HepG2 (cell line): ENCODE measurements around the gene UTF1. TPM values are rescaled to one million over a fixed set of nuclear protein-coding genes. Genes with fewer than 3 reads are reported as not detected.
A peak's percentile ranks its signal among the peaks of the same experiment; 100 is the strongest.

Experiments
- FOXP1 ChIP-seq, 2 experiments: fragments of 450-650 bp in 1 of 2; IDR thresholded peaks; 2 replicates each; pipeline ENCODE4 v1.6.1; 2017 to 2018; ENCODE audit warnings: antibody characterized with exemption in 1 of 2
- GPN1 ChIP-seq: sonication (generic); formaldehyde crosslinking; IDR thresholded peaks from 2 replicates; pipeline ENCODE4 v1.5.1; 2020; ENCODE audit warnings: missing genetic modification reagents, borderline replicate concordance
- KMT2A ChIP-seq: sonication (generic); formaldehyde crosslinking; IDR thresholded peaks from 2 replicates; pipeline ENCODE4 v1.4.0; 2020; ENCODE audit warnings: missing genetic modification reagents
- NAIF1 ChIP-seq: sonication (generic); formaldehyde crosslinking; IDR thresholded peaks from 2 replicates; pipeline ENCODE4 v1.5.0; 2020; ENCODE audit warnings: mild to moderate bottlenecking, missing genetic modification reagents, borderline replicate concordance
- RBFOX2 ChIP-seq: fragments of 200-400 bp; formaldehyde crosslinking; IDR thresholded peaks from 2 replicates; pipeline ENCODE4 v1.6.1; 2017; ENCODE audit warnings: low read depth, mild to moderate bottlenecking, low read length
- RELA ChIP-seq: sonication (generic); formaldehyde crosslinking; IDR thresholded peaks from 2 replicates; pipeline ENCODE4 v1.4.0; 2020; ENCODE audit warnings: missing genetic modification reagents
- RFXANK ChIP-seq: IDR thresholded peaks from 2 replicates; pipeline ENCODE4 v1.6.1; 2016
- SRY ChIP-seq: sonication (generic); formaldehyde crosslinking; IDR thresholded peaks from 2 replicates; pipeline ENCODE4 v1.8.0; 2022; ENCODE audit warnings: mild to moderate bottlenecking, missing genetic modification reagents
- ZFY ChIP-seq: sonication (generic); formaldehyde crosslinking; IDR thresholded peaks from 2 replicates; pipeline ENCODE4 v1.4.0; 2020; ENCODE audit warnings: missing genetic modification reagents
- ZNF207 ChIP-seq: fragments of 450-650 bp; IDR thresholded peaks from 2 replicates; pipeline ENCODE4 v1.6.1; 2016; ENCODE audit warnings: antibody characterized with exemption, borderline replicate concordance
- ZSCAN25 ChIP-seq: sonication (generic); formaldehyde crosslinking; IDR thresholded peaks from 2 replicates; pipeline ENCODE4 v1.8.0; 2022; ENCODE audit warnings: mild to moderate bottlenecking, missing genetic modification reagents
- polyA plus RNA-seq, 8 experiments: library from polyadenylated mRNA; depleted of rRNA in 3 of 8; stranded (reverse) in 7 of 8; unstranded in 1 of 8; fragments of >200 nt; fragmentation: Illumina TruSeq in 4 of 8; extraction: Trizol in 4 of 8; gene quantifications; 2 replicates each; pipeline versions ENCODE4 v1.2.1 to v1.2.3, GENCODE V29; 2011 to 2016; ENCODE audit warnings: low read depth in 4 of 8, missing spikeins in 1 of 8, mixed read lengths in 1 of 8; ENCODE audit not compliant: insufficient read depth in 1 of 8
- total RNA-seq, 5 experiments: library from RNA; depleted of rRNA; stranded (reverse); fragments of >200 nt; fragmentation: Illumina TruSeq; extraction: Trizol; gene quantifications; 2 replicates each; pipeline ENCODE4 v1.2.3, GENCODE V29; 2016; ENCODE audit warnings: low read depth in 1 of 5
- TF ChIP-seq, protein P1 (sequence below): sonication (generic); formaldehyde crosslinking; IDR thresholded peaks from 2 replicates; pipeline ENCODE4 v1.4.0; 2020; ENCODE audit warnings: missing genetic modification reagents
- TF ChIP-seq, protein P2 (sequence below): sonication (generic); formaldehyde crosslinking; IDR thresholded peaks from 2 replicates; pipeline ENCODE4 v1.5.0; 2020; ENCODE audit warnings: missing genetic modification reagents
- TF ChIP-seq, protein P3 (sequence below): sonication (generic); formaldehyde crosslinking; IDR thresholded peaks from 2 replicates; pipeline ENCODE4 v1.4.0; 2020; ENCODE audit warnings: missing genetic modification reagents
- TF ChIP-seq, protein P4 (sequence below): sonication (generic); formaldehyde crosslinking; IDR thresholded peaks from 2 replicates; pipeline ENCODE4 v1.4.0; 2020; ENCODE audit warnings: low read depth, mild to moderate bottlenecking, missing genetic modification reagents
- TF ChIP-seq, protein P5 (sequence below): sonication (generic); formaldehyde crosslinking; IDR thresholded peaks from 2 replicates; pipeline ENCODE4 v1.5.1; 2020; ENCODE audit warnings: mild to moderate bottlenecking, missing genetic modification reagents, moderate library complexity
- TF ChIP-seq, protein P6 (sequence below): sonication (generic); formaldehyde crosslinking; IDR thresholded peaks from 2 replicates; pipeline ENCODE4 v1.4.0; 2020; ENCODE audit warnings: missing genetic modification reagents, mild to moderate bottlenecking, borderline replicate concordance

Gene UTF1
- total and polyA plus RNA-seq, 2 of the 13 experiments (the other 11 are each of a cell fraction or from before 2014, with no cell fraction given) = not detected

DNA sequence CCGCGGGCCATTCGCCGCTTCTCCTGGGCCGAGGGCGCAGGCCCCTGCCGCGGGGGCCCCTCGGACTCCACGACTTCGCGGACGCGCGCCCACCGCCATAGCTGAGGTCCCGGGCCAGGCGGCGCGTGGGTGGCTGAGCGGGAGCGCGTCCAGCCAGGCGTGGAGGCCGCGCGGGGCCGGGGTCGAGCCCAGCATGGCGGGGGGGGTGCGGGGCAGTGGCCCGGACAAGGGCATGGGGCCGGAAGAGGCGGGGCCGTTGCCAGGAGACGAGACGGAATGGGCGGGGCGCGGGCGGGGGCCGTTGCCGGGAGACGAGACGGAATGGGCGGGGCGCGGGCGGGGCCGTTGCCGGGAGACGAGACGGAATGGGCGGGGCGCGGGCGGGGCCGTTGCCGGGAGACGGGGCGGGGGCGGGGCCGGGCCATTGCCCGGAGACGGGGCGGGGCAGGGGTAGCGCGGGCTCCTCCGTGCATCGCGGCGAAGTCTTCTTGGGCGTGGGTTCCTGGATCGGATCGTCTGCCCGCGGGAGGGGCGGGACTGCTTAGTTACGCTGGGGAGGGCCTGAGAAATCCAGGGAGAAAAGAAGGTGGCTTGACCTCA, 31.8 kb downstream of the UTF1 start (continued):
- TF ChIP-seq, protein P1, sequence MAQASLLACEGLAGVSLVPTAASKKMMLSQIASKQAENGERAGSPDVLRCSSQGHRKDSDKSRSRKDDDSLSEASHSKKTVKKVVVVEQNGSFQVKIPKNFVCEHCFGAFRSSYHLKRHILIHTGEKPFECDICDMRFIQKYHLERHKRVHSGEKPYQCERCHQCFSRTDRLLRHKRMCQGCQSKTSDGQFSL (CRISPR knock-in tag) = peak; percentile 66; the same call in 1 of the 2 replicates
- no peak for TF ChIP-seq GPN1 (CRISPR knock-in tag)
- TF ChIP-seq SRY (CRISPR knock-in tag) = no peak
- TF ChIP-seq, protein P2, sequence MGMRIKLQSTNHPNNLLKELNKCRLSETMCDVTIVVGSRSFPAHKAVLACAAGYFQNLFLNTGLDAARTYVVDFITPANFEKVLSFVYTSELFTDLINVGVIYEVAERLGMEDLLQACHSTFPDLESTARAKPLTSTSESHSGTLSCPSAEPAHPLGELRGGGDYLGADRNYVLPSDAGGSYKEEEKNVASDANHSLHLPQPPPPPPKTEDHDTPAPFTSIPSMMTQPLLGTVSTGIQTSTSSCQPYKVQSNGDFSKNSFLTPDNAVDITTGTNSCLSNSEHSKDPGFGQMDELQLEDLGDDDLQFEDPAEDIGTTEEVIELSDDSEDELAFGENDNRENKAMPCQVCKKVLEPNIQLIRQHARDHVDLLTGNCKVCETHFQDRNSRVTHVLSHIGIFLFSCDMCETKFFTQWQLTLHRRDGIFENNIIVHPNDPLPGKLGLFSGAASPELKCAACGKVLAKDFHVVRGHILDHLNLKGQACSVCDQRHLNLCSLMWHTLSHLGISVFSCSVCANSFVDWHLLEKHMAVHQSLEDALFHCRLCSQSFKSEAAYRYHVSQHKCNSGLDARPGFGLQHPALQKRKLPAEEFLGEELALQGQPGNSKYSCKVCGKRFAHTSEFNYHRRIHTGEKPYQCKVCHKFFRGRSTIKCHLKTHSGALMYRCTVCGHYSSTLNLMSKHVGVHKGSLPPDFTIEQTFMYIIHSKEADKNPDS (CRISPR knock-in tag) = no peak
- TF ChIP-seq, protein P3, sequence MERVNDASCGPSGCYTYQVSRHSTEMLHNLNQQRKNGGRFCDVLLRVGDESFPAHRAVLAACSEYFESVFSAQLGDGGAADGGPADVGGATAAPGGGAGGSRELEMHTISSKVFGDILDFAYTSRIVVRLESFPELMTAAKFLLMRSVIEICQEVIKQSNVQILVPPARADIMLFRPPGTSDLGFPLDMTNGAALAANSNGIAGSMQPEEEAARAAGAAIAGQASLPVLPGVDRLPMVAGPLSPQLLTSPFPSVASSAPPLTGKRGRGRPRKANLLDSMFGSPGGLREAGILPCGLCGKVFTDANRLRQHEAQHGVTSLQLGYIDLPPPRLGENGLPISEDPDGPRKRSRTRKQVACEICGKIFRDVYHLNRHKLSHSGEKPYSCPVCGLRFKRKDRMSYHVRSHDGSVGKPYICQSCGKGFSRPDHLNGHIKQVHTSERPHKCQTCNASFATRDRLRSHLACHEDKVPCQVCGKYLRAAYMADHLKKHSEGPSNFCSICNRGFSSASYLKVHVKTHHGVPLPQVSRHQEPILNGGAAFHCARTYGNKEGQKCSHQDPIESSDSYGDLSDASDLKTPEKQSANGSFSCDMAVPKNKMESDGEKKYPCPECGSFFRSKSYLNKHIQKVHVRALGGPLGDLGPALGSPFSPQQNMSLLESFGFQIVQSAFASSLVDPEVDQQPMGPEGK = 0 out of 2 replicates have a peak, but pooled peaks have one; percentile 0
- peak; percentile 86 for TF ChIP-seq RBFOX2
- no peak for TF ChIP-seq KMT2A (CRISPR knock-in tag)
- peak; percentile 64; the same call in 1 of the 2 replicates for TF ChIP-seq ZFY (CRISPR knock-in tag)
- TF ChIP-seq RFXANK (CRISPR knock-in tag) = no peak
- TF ChIP-seq, protein P4, sequence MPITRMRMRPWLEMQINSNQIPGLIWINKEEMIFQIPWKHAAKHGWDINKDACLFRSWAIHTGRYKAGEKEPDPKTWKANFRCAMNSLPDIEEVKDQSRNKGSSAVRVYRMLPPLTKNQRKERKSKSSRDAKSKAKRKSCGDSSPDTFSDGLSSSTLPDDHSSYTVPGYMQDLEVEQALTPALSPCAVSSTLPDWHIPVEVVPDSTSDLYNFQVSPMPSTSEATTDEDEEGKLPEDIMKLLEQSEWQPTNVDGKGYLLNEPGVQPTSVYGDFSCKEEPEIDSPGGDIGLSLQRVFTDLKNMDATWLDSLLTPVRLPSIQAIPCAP (CRISPR knock-in tag) = no peak
- no peak for TF ChIP-seq RELA
- TF ChIP-seq, protein P5, sequence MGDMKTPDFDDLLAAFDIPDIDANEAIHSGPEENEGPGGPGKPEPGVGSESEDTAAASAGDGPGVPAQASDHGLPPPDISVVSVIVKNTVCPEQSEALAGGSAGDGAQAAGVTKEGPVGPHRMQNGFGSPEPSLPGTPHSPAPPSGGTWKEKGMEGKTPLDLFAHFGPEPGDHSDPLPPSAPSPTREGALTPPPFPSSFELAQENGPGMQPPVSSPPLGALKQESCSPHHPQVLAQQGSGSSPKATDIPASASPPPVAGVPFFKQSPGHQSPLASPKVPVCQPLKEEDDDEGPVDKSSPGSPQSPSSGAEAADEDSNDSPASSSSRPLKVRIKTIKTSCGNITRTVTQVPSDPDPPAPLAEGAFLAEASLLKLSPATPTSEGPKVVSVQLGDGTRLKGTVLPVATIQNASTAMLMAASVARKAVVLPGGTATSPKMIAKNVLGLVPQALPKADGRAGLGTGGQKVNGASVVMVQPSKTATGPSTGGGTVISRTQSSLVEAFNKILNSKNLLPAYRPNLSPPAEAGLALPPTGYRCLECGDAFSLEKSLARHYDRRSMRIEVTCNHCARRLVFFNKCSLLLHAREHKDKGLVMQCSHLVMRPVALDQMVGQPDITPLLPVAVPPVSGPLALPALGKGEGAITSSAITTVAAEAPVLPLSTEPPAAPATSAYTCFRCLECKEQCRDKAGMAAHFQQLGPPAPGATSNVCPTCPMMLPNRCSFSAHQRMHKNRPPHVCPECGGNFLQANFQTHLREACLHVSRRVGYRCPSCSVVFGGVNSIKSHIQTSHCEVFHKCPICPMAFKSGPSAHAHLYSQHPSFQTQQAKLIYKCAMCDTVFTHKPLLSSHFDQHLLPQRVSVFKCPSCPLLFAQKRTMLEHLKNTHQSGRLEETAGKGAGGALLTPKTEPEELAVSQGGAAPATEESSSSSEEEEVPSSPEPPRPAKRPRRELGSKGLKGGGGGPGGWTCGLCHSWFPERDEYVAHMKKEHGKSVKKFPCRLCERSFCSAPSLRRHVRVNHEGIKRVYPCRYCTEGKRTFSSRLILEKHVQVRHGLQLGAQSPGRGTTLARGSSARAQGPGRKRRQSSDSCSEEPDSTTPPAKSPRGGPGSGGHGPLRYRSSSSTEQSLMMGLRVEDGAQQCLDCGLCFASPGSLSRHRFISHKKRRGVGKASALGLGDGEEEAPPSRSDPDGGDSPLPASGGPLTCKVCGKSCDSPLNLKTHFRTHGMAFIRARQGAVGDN (CRISPR knock-in tag) = peak; percentile 18; the same call in 1 of the 2 replicates
- no peak for TF ChIP-seq ZNF207
- TF ChIP-seq ZSCAN25 = no peak
- no peak for TF ChIP-seq FOXP1 (IDR thresholded peaks at IDR 0.05)
- TF ChIP-seq FOXP1 (CRISPR knock-in tag; IDR thresholded peaks at IDR 0.05) = no peak
- TF ChIP-seq, protein P6, sequence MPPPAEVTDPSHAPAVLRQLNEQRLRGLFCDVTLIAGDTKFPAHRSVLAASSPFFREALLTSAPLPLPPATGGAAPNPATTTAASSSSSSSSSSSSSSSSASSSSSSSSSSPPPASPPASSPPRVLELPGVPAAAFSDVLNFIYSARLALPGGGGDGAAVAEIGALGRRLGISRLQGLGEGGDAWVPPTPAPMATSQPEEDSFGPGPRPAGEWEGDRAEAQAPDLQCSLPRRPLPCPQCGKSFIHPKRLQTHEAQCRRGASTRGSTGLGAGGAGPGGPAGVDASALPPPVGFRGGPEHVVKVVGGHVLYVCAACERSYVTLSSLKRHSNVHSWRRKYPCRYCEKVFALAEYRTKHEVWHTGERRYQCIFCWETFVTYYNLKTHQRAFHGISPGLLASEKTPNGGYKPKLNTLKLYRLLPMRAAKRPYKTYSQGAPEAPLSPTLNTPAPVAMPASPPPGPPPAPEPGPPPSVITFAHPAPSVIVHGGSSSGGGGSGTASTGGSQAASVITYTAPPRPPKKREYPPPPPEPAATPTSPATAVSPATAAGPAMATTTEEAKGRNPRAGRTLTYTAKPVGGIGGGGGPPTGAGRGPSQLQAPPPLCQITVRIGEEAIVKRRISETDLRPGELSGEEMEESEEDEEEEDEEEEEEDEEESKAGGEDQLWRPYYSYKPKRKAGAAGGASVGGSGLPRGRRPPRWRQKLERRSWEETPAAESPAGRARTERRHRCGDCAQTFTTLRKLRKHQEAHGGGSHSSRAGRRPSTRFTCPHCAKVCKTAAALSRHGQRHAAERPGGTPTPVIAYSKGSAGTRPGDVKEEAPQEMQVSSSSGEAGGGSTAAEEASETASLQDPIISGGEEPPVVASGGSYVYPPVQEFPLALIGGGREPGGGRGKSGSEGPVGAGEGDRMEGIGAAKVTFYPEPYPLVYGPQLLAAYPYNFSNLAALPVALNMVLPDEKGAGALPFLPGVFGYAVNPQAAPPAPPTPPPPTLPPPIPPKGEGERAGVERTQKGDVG (CRISPR knock-in tag) = no peak
- TF ChIP-seq NAIF1 (CRISPR knock-in tag) = no peak
